Erythroblast (primary cell): Measurements from ENCODE around the gene EIF4E1B.

Experiments
- DNase-seq, 2 experiments: peaks; one replicate each; lab custom pipeline; 2025; lab: John Stamatoyannopoulos, UW
- GATA1 ChIP-seq: IDR thresholded peaks from 2 replicates; pipeline ENCODE4 v1.6.1; 2011; ENCODE audit warnings: low read depth, mild to moderate bottlenecking, control low read depth, low read length, moderate library complexity
- POLR2A ChIP-seq: IDR thresholded peaks from 2 replicates; pipeline ENCODE4 v1.6.1; 2011; ENCODE audit warnings: mild to moderate bottlenecking, low read length

The EIF4E1B gene

GRCh38 chr5:176680226-176680563 is 49.7 kb downstream of the EIF4E1B start:
- no peak for TF ChIP-seq GATA1
- TF ChIP-seq POLR2A, result no peak
- DNase-seq, result no peak

- DNase-seq, result no peak
- TF ChIP-seq POLR2A, result no peak
- no peak for TF ChIP-seq GATA1
Measured at GRCh38 chr5:176682016-176682531, 51.6 kb downstream of the EIF4E1B start.

GRCh38 chr5:176685010-176685409 is 54.5 kb downstream of the EIF4E1B start:
- no peak for TF ChIP-seq POLR2A
- no peak for DNase-seq

- no peak for DNase-seq
- TF ChIP-seq GATA1 (no peak), POLR2A (no peak)
Measured at GRCh38 chr5:176687247-176687646, 56.8 kb downstream of the EIF4E1B start.

- no peak for TF ChIP-seq POLR2A
- no peak for TF ChIP-seq GATA1
- no peak for DNase-seq
Measured at GRCh38 chr5:176687881-176688280, 57.4 kb downstream of the EIF4E1B start.

GRCh38 chr5:176690911-176691310 is 60.4 kb downstream of the EIF4E1B start:
- no peak for DNase-seq
- TF ChIP-seq GATA1 (no peak), POLR2A (no peak)

- TF ChIP-seq GATA1, result no peak
- TF ChIP-seq POLR2A, result no peak
- no peak for DNase-seq
Measured at GRCh38 chr5:176691524-176691923, 61.0 kb downstream of the EIF4E1B start.

GRCh38 chr5:176692326-176692725 is 61.9 kb downstream of the EIF4E1B start:
- no peak for DNase-seq

GRCh38 chr5:176692839-176693476 is 62.5 kb downstream of the EIF4E1B start:
- no peak for TF ChIP-seq POLR2A
- no peak for TF ChIP-seq GATA1
- no peak for DNase-seq

More at GRCh38 chr5:176692326-176692725, 61.9 kb downstream of the EIF4E1B start:
- TF ChIP-seq POLR2A (no peak), GATA1 (no peak)

- no peak for TF ChIP-seq POLR2A
- no peak for DNase-seq
Measured at GRCh38 chr5:176693477-176693851, 63.0 kb downstream of the EIF4E1B start.

GRCh38 chr5:176694146-176694545 is 63.7 kb downstream of the EIF4E1B start:
- DNase-seq, result no peak
- TF ChIP-seq GATA1 (no peak), POLR2A (no peak)

- TF ChIP-seq GATA1 (no peak), POLR2A (no peak)
- DNase-seq, result no peak
Measured at GRCh38 chr5:176694631-176695030, 64.2 kb downstream of the EIF4E1B start.

GRCh38 chr5:176695073-176695472 is 64.6 kb downstream of the EIF4E1B start:
- no peak for DNase-seq
- TF ChIP-seq POLR2A (no peak), GATA1 (no peak)
